A673 (cell line): ENCODE data around the gene EFTUD2. TPM values are rescaled to one million over a fixed set of nuclear protein-coding genes. Genes with fewer than 3 reads are reported as not detected.

Experiments
- BruUV-seq: library from RNA; stranded (reverse); fragments of 400-500 nt; replicated peaks from 2 replicates; lab custom pipeline; 2021; lab: Mats Ljungman, UMichigan
- CTCF ChIA-PET: fragments of 300-600 bp; sonication (Branson Sonifier 250); formaldehyde crosslinking; loops from one replicate; lab custom pipeline; 2022; ENCODE audit warnings: antibody characterized with exemption; lab: Charles Lee
- POLR2A ChIA-PET: fragments of 300-600 bp; sonication (Branson Sonifier 250); formaldehyde crosslinking; loops from one replicate; lab custom pipeline; 2022; ENCODE audit warnings: antibody characterized with exemption; ENCODE audit not compliant: low non-redundant PET; lab: Charles Lee
- DNase-seq: peaks from one replicate; pipeline ENCODE4 v3.0.0-alpha.2; 2015; ENCODE audit warnings: low spot score
- H3K27ac ChIP-seq: fragments of 200-600 bp; sonication (generic); 2 replicates; pipeline ENCODE4 v1.5.1; 2016; ENCODE audit warnings: mixed run types, low read depth, mild to moderate bottlenecking, mixed read lengths, antibody characterized with exemption, low read length; ENCODE audit not compliant: poor library complexity, severe bottlenecking
- H3K27me3 ChIP-seq: fragments of 200-600 bp; sonication (generic); replicated peaks from 2 replicates; pipeline ENCODE4 v1.6.1; 2017; ENCODE audit warnings: mixed run types, low read depth, mild to moderate bottlenecking, mixed read lengths, antibody characterized with exemption, low read length; ENCODE audit not compliant: insufficient read depth, poor library complexity
- H3K36me3 ChIP-seq: fragments of 200-600 bp; sonication (generic); 2 replicates; pipeline ENCODE4 v1.6.1; 2016; ENCODE audit warnings: mixed run types, mild to moderate bottlenecking, mixed read lengths, antibody characterized with exemption, low read length; ENCODE audit not compliant: insufficient read depth, poor library complexity, severe bottlenecking
- H3K4me1 ChIP-seq: fragments of 200-600 bp; sonication (generic); 2 replicates; pipeline ENCODE4 v1.6.1; 2017; ENCODE audit warnings: mixed run types, mild to moderate bottlenecking, mixed read lengths, antibody characterized with exemption, low read length; ENCODE audit not compliant: insufficient read depth, poor library complexity, severe bottlenecking
- H3K4me3 ChIP-seq: fragments of 200-600 bp; sonication (generic); 2 replicates; pipeline ENCODE4 v1.5.1; 2016; ENCODE audit warnings: low read depth, mixed run types, mild to moderate bottlenecking, mixed read lengths, low read length; ENCODE audit not compliant: poor library complexity, severe bottlenecking
- H3K9me3 ChIP-seq: fragments of 200-600 bp; sonication (generic); 2 replicates; pipeline ENCODE4 v1.6.1; 2016; ENCODE audit warnings: mixed run types, low read depth, mild to moderate bottlenecking, mixed read lengths, antibody characterized with exemption, low read length; ENCODE audit not compliant: poor library complexity, severe bottlenecking
- CTCF ChIP-seq: fragments of 300-800, 200-600 bp; sonication (generic); conservative IDR thresholded peaks from 2 replicates; pipeline ENCODE4 v1.5.1; 2017; ENCODE audit warnings: low read depth, mild to moderate bottlenecking, antibody characterized with exemption, low read length, moderate library complexity, mixed read lengths
- EZH2 ChIP-seq: fragments of 200-600 bp; sonication (generic); IDR thresholded peaks from 2 replicates; pipeline ENCODE4 v1.6.1; 2017; ENCODE audit warnings: borderline replicate concordance, low read depth, mild to moderate bottlenecking, mixed read lengths, antibody characterized with exemption, low read length; ENCODE audit not compliant: poor library complexity, severe bottlenecking
- intact Hi-C: fragments of 100-400 bp; cut with micrococcal nuclease; formaldehyde crosslinking; loops from one replicate; pipeline ENCODE4 v1.10.0; 2022; ENCODE audit not compliant: unreplicated experiment
- total RNA-seq: library from RNA; stranded (reverse); gene quantifications from 2 replicates; pipeline ENCODE4 v1.2.3, GENCODE V29; 2021

EFTUD2 gene
- total RNA-seq, 1 experiment from 2014 or later: 144 TPM

GRCh38 chr17:44846206-44846605 lies 53.0 kb downstream of the EFTUD2 start:
- intact Hi-C loops: no loop called here
- no peak overlapping the region for H3K27ac ChIP-seq
- H3K36me3 ChIP-seq: peaks cover 2% of the 10 kb centered on the region
- TF ChIP-seq CTCF (no peak), EZH2 (no peak)
- no peaks in the 10 kb centered on the region for H3K9me3 ChIP-seq
- POLR2A ChIA-PET: no interaction called here
- no peaks in the 10 kb centered on the region for H3K4me1 ChIP-seq
- H3K27me3 ChIP-seq: no peaks in the 10 kb centered on the region
- no TSS peak for BruUV-seq
- no peak for DNase-seq
- CTCF ChIA-PET: no interaction called here
- H3K4me3 ChIP-seq: no peak overlapping the region

GRCh38 chr17:44844390-44844830 lies 54.8 kb downstream of the EFTUD2 start:
- CTCF ChIA-PET: no interaction called here
- POLR2A ChIA-PET: no interaction called here
- DNase-seq: no peak
- no peak for TF ChIP-seq CTCF
- no peak for TF ChIP-seq EZH2
- Histone ChIP-seq H3K4me1 (no peaks in the 10 kb centered on the region), H3K4me3 (no peak overlapping the region), H3K36me3 (no peaks in the 10 kb centered on the region), H3K27me3 (no peaks in the 10 kb centered on the region), H3K9me3 (no peaks in the 10 kb centered on the region), H3K27ac (no peak overlapping the region)
- intact Hi-C loops: no loop called here
- BruUV-seq: no TSS peak

GRCh38 chr17:44842748-44843147 lies 56.5 kb downstream of the EFTUD2 start:
- no peak for TF ChIP-seq CTCF
- TF ChIP-seq EZH2: no peak
- Histone ChIP-seq H3K4me1 (no peaks in the 10 kb centered on the region), H3K36me3 (no peaks in the 10 kb centered on the region), H3K27me3 (no peaks in the 10 kb centered on the region), H3K27ac (no peak overlapping the region), H3K9me3 (no peaks in the 10 kb centered on the region), H3K4me3 (no peak overlapping the region)
- no TSS peak for BruUV-seq
- no peak for DNase-seq
- ChIA-PET CTCF (no interaction called here), POLR2A (no interaction called here)
- intact Hi-C loops: no loop called here
